Esophagus squamous epithelium (tissue), 4 donors: Measurements from ENCODE around the gene REELD1.

Source experiments
- POLR2A ChIP-seq, 4 donors: fragments of 450-650 bp; IDR thresholded peaks; one replicate each; pipeline ENCODE4 v1.6.1; 2017; ENCODE audit warnings: antibody characterized with exemption in 4 of 4, mild to moderate bottlenecking in 4 of 4, moderate library complexity in 3 of 4
- TF ChIP-seq, protein P1 (sequence below), 6 experiments: fragments of 450-650 bp in 4 of 6; fragments of 200-600 bp in 2 of 6; sonication (generic) in 2 of 6; IDR thresholded peaks; one replicate each; pipeline ENCODE4 v1.5.1; 2016 to 2019; ENCODE audit warnings: antibody characterized with exemption in 6 of 6, mild to moderate bottlenecking in 4 of 6, moderate library complexity in 4 of 6

DNA sequence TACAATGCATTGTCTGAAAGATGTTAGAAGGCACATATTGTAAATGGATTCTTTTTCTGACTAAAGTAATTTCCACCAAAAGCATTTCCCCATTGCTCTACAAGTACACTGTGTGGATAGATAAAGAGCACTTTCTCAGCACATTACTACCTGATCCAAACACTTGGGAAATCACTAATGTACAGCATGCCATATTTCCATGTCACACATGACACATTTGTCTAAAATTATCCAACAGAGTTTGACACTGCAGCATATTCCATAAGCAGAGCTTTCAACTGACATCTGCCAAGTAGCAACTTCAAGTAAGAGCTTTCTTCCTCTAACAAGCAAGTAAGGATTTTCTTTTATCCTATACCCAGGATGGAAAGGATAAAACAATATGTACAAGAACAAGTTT lies 49.5 kb downstream of the REELD1 start:
- TF ChIP-seq, protein P1, sequence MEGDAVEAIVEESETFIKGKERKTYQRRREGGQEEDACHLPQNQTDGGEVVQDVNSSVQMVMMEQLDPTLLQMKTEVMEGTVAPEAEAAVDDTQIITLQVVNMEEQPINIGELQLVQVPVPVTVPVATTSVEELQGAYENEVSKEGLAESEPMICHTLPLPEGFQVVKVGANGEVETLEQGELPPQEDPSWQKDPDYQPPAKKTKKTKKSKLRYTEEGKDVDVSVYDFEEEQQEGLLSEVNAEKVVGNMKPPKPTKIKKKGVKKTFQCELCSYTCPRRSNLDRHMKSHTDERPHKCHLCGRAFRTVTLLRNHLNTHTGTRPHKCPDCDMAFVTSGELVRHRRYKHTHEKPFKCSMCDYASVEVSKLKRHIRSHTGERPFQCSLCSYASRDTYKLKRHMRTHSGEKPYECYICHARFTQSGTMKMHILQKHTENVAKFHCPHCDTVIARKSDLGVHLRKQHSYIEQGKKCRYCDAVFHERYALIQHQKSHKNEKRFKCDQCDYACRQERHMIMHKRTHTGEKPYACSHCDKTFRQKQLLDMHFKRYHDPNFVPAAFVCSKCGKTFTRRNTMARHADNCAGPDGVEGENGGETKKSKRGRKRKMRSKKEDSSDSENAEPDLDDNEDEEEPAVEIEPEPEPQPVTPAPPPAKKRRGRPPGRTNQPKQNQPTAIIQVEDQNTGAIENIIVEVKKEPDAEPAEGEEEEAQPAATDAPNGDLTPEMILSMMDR (IDR thresholded peaks at IDR 0.05), result no peak
- no peak for TF ChIP-seq POLR2A (IDR thresholded peaks at IDR 0.05)
